ENCODE data around the gene LLGL1.

The LLGL1 gene

GRCh38 chr17:18253947-18254821 is 28.7 kb downstream of the LLGL1 start:
- no peak for DNase-seq

GRCh38 chr17:18254888-18255649 is 29.6 kb downstream of the LLGL1 start:
- DNase-seq: no peak

- DNase-seq: no peak
These were observed 30.9 kb downstream of the LLGL1 start for GRCh38 chr17:18256351-18256750.

- no peak for DNase-seq
These were observed 31.3 kb downstream of the LLGL1 start for GRCh38 chr17:18256776-18257175.

- peak; percentile 24 for DNase-seq
These were observed 32.0 kb downstream of the LLGL1 start for GRCh38 chr17:18257268-18257981.

GRCh38 chr17:18257982-18258355 is 32.5 kb downstream of the LLGL1 start:
- peak; percentile 61 for DNase-seq

- peak; percentile 21 for DNase-seq
These were observed 33.1 kb downstream of the LLGL1 start, which contains the start of gene FLII for GRCh38 chr17:18258356-18259038. Gene FLII, minus strand, starts transcription at chr17:18258738. Its CDS starts 48 bp downstream, at chr17:18258690.

GRCh38 chr17:18259621-18260331 is 34.3 kb downstream of the LLGL1 start:
- DNase-seq: no peak

- peak; percentile 90 for DNase-seq
These were observed 35.1 kb downstream of the LLGL1 start, which contains the start of gene MIEF2 for GRCh38 chr17:18260332-18261145. Gene MIEF2, plus strand, starts transcription at chr17:18260662. Its CDS starts 2,059 bp downstream, at chr17:18262721.

GRCh38 chr17:18261146-18261515 is 35.7 kb downstream of the LLGL1 start:
- peak; percentile 31 for DNase-seq

- DNase-seq: no peak
These were observed 36.2 kb downstream of the LLGL1 start for GRCh38 chr17:18261659-18262058.

GRCh38 chr17:18262111-18262510 is 36.7 kb downstream of the LLGL1 start:
- no peak for DNase-seq

GRCh38 chr17:18262641-18263040 is 37.2 kb downstream of the LLGL1 start:
- DNase-seq: no peak

- no peak for DNase-seq
These were observed 38.6 kb downstream of the LLGL1 start for GRCh38 chr17:18263885-18264682.

GRCh38 chr17:18267366-18267765 is 41.9 kb downstream of the LLGL1 start:
- no peak for DNase-seq

GRCh38 chr17:18267927-18268711 is 42.7 kb downstream of the LLGL1 start:
- no peak for DNase-seq

GRCh38 chr17:18270046-18270931 is 44.9 kb downstream of the LLGL1 start:
- DNase-seq: no peak

GRCh38 chr17:18277076-18277475 is 51.6 kb downstream of the LLGL1 start:
- DNase-seq: no peak

All from CD4-positive, alpha-beta T cell treated with Interferon gamma for 1 hour (primary cell).